ENCODE data around the gene RBFOX2. TPM values are rescaled to one million over a fixed set of nuclear protein-coding genes. Genes with fewer than 3 reads are reported as not detected.

RBFOX2 gene
- total and polyA plus RNA-seq, 2 of the 13 experiments (the other 11 are each of a cell fraction or from before 2014, with no cell fraction given): 37.3 to 40.4 TPM

DNA sequence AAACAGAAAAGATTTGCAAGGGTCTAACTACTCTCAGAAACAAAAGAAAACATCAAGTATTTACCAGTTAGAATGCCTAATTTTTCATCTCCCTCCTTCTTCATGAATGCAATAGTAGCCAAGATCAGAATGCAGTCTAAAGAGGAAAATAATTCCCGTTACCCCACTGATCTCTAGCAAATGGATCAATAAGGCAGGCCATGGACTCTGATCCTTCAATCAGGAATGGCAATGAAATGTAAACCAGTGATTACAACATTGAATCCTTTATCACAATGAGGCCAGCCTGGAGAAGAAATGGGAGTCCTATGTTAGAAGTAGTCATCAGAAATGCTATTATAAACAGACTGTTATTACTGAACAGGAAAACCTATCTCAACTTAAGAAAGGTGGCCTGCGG is 204.4 kb downstream of the RBFOX2 start (continued):
- peak; percentile 66 for TF ChIP-seq ELF3 (CRISPR knock-in tag; IDR thresholded peaks at IDR 0.05)
- TF ChIP-seq RFX1 (IDR thresholded peaks at IDR 0.05): no peak
- no peak for TF ChIP-seq ZNF253 (CRISPR knock-in tag; IDR thresholded peaks at IDR 0.05; ENCODE audit: borderline replicate concordance)
- TF ChIP-seq, protein P1, sequence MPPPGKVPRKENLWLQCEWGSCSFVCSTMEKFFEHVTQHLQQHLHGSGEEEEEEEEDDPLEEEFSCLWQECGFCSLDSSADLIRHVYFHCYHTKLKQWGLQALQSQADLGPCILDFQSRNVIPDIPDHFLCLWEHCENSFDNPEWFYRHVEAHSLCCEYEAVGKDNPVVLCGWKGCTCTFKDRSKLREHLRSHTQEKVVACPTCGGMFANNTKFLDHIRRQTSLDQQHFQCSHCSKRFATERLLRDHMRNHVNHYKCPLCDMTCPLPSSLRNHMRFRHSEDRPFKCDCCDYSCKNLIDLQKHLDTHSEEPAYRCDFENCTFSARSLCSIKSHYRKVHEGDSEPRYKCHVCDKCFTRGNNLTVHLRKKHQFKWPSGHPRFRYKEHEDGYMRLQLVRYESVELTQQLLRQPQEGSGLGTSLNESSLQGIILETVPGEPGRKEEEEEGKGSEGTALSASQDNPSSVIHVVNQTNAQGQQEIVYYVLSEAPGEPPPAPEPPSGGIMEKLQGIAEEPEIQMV (CRISPR knock-in tag; IDR thresholded peaks at IDR 0.05; ENCODE audit: low read depth): no peak
- TF ChIP-seq ZNF878 (CRISPR knock-in tag; IDR thresholded peaks at IDR 0.05): 0 out of 2 replicates have a peak, but pooled peaks have one; percentile 29
- TF ChIP-seq GABPB1 (CRISPR knock-in tag; IDR thresholded peaks at IDR 0.05): no peak; the same call in 1 of the 2 replicates
- TF ChIP-seq KDM2A (CRISPR knock-in tag; IDR thresholded peaks at IDR 0.05; ENCODE audit: borderline replicate concordance, low read depth): no peak
- peak; percentile 58 for TF ChIP-seq FOSL2 (CRISPR knock-in tag; IDR thresholded peaks at IDR 0.05)
- no peak for TF ChIP-seq SALL2 (CRISPR knock-in tag; IDR thresholded peaks at IDR 0.05)
- no peak for TF ChIP-seq SUZ12 (IDR thresholded peaks at IDR 0.05; ENCODE audit: low read depth, low read length)
- TF ChIP-seq, protein P2, sequence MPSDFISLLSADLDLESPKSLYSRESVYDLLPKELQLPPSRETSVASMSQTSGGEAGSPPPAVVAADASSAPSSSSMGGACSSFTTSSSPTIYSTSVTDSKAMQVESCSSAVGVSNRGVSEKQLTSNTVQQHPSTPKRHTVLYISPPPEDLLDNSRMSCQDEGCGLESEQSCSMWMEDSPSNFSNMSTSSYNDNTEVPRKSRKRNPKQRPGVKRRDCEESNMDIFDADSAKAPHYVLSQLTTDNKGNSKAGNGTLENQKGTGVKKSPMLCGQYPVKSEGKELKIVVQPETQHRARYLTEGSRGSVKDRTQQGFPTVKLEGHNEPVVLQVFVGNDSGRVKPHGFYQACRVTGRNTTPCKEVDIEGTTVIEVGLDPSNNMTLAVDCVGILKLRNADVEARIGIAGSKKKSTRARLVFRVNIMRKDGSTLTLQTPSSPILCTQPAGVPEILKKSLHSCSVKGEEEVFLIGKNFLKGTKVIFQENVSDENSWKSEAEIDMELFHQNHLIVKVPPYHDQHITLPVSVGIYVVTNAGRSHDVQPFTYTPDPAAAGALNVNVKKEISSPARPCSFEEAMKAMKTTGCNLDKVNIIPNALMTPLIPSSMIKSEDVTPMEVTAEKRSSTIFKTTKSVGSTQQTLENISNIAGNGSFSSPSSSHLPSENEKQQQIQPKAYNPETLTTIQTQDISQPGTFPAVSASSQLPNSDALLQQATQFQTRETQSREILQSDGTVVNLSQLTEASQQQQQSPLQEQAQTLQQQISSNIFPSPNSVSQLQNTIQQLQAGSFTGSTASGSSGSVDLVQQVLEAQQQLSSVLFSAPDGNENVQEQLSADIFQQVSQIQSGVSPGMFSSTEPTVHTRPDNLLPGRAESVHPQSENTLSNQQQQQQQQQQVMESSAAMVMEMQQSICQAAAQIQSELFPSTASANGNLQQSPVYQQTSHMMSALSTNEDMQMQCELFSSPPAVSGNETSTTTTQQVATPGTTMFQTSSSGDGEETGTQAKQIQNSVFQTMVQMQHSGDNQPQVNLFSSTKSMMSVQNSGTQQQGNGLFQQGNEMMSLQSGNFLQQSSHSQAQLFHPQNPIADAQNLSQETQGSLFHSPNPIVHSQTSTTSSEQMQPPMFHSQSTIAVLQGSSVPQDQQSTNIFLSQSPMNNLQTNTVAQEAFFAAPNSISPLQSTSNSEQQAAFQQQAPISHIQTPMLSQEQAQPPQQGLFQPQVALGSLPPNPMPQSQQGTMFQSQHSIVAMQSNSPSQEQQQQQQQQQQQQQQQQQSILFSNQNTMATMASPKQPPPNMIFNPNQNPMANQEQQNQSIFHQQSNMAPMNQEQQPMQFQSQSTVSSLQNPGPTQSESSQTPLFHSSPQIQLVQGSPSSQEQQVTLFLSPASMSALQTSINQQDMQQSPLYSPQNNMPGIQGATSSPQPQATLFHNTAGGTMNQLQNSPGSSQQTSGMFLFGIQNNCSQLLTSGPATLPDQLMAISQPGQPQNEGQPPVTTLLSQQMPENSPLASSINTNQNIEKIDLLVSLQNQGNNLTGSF (CRISPR knock-in tag; IDR thresholded peaks at IDR 0.05): no peak
- peak; percentile 61 for TF ChIP-seq HDAC1 (CRISPR knock-in tag; IDR thresholded peaks at IDR 0.05)
- no peak for TF ChIP-seq DNMT1 (CRISPR knock-in tag; IDR thresholded peaks at IDR 0.05)
- TF ChIP-seq, protein P3, sequence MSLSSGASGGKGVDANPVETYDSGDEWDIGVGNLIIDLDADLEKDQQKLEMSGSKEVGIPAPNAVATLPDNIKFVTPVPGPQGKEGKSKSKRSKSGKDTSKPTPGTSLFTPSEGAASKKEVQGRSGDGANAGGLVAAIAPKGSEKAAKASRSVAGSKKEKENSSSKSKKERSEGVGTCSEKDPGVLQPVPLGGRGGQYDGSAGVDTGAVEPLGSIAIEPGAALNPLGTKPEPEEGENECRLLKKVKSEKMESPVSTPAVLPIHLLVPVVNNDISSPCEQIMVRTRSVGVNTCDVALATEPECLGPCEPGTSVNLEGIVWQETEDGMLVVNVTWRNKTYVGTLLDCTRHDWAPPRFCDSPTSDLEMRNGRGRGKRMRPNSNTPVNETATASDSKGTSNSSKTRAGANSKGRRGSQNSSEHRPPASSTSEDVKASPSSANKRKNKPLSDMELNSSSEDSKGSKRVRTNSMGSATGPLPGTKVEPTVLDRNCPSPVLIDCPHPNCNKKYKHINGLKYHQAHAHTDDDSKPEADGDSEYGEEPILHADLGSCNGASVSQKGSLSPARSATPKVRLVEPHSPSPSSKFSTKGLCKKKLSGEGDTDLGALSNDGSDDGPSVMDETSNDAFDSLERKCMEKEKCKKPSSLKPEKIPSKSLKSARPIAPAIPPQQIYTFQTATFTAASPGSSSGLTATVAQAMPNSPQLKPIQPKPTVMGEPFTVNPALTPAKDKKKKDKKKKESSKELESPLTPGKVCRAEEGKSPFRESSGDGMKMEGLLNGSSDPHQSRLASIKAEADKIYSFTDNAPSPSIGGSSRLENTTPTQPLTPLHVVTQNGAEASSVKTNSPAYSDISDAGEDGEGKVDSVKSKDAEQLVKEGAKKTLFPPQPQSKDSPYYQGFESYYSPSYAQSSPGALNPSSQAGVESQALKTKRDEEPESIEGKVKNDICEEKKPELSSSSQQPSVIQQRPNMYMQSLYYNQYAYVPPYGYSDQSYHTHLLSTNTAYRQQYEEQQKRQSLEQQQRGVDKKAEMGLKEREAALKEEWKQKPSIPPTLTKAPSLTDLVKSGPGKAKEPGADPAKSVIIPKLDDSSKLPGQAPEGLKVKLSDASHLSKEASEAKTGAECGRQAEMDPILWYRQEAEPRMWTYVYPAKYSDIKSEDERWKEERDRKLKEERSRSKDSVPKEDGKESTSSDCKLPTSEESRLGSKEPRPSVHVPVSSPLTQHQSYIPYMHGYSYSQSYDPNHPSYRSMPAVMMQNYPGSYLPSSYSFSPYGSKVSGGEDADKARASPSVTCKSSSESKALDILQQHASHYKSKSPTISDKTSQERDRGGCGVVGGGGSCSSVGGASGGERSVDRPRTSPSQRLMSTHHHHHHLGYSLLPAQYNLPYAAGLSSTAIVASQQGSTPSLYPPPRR (CRISPR knock-in tag; IDR thresholded peaks at IDR 0.05; ENCODE audit: borderline replicate concordance): peak; percentile 12; the same call in 1 of the 2 replicates
- TF ChIP-seq KLF15 (CRISPR knock-in tag; IDR thresholded peaks at IDR 0.05; ENCODE audit: borderline replicate concordance): no peak
- TF ChIP-seq NR3C1 (CRISPR knock-in tag; IDR thresholded peaks at IDR 0.05): no peak
